GM18870 (cell line): ENCODE results near the gene TEX19.

Experiments used
- ATAC-seq: cut with Tn5 transposase; IDR thresholded peaks from one replicate; pipeline ENCODE4 v1.9.1; 2021; ENCODE audit warnings: moderate library complexity; ENCODE audit not compliant: unreplicated experiment

The TEX19 gene

DNA sequence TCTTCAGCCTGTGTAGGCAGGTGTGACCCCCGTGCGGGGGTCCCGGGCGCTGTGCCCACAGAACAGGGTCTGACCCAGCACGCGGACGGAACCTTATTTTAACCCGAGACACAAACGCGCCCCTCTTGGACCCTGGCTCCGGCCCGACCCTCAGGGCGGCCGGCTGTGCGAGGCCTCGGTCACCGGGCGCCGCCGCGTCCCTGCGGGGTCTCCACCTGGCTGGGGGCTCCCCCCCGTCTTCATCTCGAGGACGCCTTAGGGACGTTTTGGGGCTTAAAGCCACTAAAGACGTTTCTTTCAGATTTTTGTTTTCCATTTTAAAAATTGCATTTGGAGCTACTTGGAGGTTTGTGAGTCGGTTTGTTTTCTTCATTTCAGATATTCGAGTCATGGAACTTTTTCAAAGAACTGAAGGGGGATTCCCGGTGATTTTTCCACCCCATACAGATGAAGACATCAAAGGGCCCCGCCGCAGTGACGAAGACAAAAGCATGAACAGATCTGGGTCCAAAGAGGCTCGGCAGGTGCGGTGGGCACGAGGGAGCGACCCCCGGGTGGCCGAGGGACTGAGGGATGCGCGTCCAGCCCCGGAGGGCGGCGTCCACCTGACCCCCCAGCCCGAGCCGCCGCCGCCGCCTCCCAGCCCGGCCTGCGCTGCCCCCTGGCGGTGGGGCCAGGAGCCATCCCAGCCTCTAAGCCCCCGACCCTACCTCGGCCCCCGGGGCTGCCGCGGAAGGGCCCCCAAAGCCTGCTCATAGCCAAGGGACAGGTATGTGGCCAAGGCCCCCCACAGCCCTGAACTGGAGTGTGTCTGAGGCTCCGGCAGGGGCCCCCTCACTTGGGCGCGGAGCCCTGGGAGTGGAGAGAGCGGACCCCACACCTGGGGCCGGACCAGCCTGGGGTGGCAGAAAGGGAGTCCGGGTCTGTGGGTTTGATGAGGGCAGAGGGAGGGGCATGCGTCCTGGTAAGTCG is 37.8 kb upstream of the TEX19 start:
- ATAC-seq = no peak

DNA sequence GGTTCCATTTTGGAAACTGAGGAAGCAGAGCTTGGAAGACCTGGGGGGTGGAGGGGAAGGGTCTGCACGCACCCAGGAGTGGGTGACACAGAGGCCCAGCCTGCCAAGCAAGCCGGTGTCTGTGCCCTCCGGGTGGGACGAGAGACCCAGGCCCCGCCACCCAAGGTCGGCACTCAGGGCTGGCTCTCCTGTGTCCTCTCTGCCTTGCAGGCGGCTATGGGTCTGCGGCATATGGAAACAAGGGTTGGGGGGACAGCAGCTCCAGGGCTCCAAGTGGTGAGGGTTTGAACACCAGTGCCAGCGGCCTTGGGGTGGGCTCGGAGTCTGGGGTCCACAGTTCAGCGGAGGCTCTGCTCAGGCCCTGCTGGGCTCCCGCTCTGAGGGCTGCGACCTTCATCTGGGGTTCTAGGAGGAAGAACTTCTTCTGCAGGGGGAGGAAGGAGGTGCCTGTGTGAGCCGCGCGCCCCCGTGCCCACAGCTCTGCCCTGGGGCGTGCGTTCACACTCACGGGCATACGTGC is 37.0 kb upstream of the TEX19 start:
- no peak for ATAC-seq

DNA sequence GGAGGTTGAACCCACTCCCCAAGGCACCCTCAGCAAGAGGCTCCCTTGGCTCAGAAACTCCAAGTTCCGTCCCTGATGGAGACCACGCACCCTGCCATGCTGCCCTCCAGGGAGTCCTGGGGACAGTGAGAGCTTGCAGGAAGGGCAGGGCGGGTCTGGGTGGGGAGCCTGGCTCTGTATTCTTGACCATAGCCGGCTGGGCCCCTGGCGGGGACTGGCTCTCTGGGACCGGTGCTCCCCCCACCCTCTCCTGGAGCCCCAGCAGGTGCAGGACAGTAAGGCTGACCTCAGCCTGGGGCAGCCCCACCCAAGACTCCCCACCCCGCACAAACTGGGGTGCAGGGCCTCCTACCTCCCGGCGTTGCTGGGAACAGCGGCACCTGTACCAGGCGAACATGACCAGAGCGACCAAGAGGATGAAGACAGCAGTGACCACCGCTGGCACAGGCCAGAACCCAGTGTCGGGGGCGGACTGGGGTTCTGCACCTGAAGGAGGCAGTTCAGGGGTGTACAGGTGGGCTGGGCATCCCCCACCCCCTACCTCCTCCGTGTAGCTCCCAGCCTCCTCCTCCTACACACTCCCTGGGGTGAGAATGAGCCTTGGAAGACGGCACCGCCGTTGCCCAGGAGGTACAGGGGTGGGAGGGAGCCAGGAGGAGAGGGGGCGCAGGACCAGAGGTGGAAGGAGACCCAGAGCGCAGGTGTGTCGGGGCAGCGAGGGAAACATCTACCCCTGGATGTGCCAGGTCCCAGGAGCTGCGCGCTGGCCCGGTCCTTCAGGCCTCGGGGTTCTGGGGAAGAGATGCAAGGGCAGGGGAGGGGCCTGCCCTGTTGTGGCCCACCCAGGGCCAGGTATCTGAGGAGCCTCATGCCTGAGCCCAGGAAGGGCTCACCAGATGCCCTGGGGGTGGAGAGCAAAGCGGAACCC is 36.3 kb upstream of the TEX19 start:
- ATAC-seq = no peak

DNA sequence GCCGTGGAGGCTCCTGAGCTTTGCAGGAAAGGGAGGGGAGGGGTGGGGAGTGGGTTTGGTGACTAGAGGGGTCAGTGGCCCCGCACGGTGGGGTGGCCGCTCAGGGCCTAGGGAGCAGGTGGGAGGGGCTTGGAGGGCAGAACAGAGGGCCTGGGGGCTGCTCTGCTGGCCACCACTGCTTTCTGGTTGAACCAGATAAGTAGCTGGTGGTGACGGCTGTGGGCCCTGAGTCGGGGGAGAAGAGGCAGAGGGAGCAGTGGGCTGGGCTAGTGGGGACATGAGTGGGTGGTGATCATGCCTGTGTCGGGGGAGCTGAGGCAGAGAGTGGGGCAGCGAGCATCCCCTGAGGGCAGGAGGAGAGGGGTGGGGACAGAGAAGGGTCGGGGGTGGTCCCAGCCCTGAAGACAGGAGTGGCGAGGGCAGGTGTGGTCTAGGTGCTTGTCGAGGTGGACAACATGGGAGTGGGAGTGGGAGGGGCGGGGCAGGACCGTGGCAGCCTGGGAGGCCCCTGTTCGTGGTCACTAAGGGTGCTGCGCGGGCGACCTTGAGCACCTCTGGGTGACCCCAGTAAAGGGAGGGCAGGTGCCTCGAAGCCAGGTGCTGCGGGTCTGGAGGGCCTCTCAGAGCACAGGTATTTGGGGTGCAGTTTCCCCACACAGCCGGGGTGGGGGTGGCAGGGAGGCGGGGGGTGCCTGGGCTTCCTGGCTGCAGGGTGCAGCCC is 35.4 kb upstream of the TEX19 start:
- ATAC-seq = no peak

DNA sequence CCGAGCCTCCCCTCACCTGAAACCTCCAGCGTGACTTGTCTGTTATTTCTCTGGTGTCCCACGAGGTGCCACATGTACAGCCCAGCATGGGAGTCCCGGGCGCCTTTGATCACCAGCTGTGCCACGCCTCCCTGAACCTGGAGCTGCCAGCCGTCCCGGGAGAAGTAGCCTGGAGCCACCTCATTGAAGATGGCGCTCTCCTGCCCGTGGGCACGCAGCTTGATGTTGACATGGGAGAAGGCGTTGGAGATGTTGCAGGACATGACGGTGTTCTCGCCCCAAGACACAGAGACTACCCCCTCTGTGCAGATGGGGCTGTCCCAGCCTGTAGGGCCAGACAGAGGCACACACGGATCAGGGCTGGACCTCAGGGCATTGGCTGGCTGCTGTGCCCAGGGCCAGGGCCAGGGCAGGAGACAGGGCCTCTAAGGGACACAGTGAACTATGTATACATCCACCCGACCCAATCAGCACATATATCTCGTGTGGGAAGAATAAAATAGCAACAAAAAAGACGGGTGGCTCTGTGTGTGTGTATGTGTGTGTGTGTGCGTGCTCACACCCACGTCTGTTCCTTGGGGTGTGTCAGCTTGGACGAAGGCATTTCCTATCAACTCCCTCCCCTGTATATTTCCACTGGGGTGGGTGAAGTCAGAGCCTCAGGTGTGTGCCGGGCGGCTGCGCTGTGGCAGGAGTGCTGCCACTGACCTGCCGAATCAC is 34.3 kb upstream of the TEX19 start:
- no peak for ATAC-seq

DNA sequence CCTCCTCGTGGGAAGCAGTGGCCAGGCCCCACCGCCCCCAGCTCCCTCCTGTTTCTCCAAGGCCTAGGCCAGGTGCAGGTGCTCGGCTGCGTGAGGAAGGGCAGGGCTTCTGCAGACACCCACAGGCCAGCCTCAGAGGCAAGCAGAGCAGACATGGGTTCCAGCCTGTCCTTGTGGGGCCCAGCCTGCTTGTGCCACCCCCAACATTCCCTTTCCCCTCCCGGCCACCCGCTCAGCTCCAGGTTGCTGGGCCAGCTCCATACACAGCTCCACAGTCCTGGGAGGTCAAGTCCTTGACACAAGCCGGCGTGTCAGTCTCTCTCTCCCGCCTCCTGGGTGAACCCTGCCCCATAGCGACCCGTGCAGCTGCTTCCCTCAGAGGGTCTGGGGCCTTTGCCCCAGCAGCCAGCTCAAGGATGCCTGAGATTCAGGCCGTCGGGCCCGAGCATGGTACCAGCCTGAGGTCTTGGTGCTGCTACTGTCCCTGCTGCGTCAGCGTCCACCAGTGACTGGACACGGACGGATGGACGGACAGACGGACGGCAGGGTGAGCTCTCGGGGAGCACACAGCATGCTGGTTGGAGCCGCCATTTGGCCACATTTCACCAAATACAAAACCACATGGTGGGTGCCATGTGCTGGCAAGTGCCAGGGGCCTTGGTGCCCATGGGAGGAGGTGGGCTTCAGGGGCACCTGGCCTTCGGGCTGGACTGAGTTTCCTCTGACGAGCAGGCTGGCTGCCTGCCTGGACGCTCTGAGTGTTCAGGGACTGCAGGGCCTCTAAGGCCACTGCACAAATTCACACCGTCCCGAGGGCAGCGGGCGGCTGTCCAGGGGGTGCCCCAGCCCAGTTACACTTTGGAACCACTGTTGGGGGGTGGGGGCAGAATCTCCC is 33.5 kb upstream of the TEX19 start:
- no peak for ATAC-seq

DNA sequence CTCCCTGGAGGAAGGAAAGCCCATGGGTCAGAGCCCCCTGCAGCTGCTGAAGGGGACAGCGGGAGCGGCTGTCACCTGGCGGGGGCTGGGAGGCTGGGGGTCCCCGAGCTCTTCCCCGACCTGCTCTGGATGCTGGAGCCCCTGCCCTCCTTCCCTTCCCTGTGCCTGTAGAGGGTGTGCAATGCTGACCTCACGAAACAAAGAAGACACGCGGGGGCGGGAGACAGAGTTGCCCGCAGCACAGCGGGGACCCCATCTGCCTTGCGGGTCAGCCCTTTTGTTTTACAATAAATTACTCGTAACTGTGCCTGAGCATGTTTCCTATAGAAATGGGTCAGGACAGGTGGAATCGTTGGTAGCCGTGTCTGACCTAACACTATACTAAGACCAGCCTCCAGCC is 31.8 kb upstream of the TEX19 start:
- no peak for ATAC-seq

DNA sequence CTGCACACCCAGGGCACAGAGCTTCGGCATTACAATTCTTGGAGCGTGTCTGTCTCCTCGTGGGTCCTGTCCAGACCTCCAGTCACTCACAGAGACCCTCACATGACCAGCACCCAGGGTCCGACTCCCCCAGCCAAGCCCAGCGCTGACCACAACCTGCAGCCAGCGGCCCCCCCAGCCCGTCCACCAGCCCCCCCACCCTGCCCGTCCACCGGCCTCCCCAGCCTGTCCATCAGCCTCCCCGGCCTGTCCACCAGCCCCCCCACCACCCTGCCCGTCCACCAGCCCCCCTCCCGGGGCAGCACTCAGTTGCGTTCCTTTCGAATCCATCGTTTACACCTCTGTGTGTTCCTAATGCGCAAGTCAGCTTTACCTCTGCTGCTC is 31.3 kb upstream of the TEX19 start:
- no peak for ATAC-seq

DNA sequence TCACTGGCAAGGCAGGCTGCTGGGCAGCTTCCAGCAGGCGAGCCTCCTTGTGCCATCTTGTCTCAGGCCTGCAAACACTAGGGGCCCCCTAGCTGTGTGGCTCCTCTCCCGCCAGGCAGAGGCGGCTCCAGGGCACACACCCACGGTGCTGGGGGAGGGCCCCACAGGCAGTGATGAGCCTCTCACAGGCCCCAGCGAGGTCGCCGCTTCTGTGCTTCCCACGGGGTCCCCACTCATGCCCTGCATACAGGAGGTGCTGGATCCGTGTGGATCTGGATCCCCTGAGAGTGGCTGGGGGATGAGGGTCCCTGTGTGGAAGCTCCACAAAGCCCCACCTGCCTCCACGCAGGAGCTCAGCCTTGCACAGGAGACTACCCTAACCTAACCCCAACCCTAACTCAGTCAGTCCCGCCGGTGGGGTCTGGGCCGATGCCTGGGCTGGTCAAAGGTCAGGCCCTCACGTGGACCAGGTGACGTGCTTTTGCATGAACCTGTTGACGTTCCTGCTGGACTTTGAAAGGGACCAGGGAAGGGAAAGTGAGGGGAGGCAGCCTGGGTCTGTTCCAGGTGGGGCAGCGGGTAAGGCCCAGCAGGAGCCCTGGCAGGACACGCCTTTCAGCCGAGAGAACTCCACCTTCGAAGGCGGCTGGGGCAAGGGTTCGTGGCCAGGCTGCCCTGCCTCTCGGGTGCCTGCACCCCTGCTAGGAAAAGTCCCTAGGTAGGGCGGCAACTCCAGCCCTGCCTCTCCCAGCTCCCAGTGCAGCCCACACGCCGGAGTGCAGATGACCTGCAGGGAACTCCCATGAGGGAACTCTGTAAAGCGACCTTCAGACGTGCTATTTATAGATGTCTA is 30.7 kb upstream of the TEX19 start:
- ATAC-seq = no peak

DNA sequence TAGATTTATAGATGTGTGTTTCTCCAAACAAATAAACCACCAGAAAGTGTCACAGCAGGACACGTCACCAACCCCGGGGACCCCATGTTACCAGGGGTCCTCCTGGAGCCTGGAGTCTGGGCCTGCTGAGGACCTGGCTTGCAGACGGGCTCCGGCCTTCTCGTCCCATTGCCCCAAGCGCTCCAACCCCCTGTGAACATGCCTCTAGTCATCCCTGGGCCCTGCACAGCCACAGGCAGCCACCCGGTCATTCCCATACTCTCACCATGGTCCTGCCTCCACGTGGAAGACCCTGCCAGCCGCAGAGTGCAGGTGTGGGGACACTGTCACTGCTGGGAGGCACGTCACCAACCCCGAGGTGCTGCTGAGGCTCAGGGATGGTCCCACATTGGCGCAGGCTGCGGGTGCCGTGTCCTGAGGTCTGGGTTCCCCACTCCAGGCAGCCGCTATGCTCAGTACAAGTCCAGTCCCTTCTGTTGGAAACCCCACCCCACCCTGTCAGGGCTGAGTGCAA is 30.0 kb upstream of the TEX19 start:
- ATAC-seq = no peak

DNA sequence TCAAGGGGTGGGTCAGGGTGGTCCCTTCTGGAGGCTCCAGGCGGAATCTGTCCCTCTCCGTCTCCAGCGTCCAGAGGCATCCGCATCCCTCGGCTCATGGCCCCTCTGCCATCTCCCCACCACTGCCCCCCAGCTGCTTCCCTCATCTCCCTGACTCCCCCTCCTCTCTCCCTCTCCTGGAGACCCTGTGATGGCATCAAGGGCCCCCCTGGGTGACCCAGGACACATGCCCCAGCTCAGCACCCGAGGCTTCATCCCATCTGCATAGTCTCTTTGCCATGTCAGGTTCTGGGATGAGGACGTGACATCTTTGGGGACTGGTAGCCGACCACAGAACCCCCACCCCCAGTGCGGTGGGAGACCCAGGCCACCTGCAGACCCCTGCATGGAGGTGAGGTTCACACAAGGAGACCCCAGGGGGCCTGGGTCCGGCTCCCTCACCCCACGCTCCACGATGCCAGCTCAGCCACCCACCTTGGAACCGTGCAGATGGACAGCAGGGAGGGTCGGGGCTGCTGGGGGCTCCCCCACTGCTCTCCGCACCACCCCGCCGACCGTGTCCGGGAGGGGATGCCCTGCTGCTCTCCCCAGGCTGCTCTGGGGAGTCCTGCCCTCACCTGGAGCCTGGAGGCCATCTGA is 29.2 kb upstream of the TEX19 start:
- no peak for ATAC-seq

DNA sequence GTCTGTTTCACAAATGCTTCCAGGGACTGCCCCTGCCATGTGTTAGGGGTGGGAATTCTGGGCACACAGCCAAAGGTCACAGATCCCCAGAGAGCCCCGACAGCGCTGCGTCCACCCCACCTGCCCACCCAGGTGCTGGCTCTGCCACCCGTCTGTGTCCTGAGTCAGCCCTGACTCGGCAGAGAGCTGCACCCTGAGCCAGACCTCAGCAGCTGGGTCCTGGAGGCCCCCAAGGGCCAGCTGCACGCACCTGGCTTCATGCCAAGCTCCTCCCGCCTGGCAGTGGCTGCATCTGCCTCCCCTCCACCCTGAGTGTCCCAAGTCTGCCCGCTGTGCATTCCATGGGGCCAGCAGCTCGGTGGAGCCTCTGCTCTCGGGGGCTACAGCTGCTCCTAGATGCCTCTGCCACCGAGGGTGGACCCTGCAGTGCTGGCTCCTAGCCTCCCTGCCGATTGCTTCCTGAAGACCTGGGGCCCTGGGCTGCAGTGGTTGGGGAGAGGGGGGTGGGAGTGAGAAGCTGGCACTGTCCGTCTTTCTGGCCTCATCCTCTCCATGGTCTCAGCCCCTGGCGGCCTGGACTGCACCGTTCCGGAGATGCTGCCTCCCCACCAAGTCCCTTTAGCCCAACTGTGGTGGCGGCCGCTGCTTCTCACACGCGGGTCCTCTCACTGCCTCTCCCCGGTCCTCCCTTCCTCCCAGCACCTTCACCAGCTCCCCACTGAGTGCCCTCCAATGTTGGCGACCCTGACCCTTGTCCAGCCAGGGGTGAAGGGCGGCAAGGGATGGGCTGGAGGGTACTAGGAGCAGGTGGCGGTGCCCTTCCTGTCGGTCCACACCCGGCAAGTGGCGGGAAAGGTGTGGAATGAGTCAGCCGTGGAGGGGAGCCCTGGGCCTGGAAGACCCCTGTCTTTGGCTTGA is 28.5 kb upstream of the TEX19 start:
- no peak for ATAC-seq

DNA sequence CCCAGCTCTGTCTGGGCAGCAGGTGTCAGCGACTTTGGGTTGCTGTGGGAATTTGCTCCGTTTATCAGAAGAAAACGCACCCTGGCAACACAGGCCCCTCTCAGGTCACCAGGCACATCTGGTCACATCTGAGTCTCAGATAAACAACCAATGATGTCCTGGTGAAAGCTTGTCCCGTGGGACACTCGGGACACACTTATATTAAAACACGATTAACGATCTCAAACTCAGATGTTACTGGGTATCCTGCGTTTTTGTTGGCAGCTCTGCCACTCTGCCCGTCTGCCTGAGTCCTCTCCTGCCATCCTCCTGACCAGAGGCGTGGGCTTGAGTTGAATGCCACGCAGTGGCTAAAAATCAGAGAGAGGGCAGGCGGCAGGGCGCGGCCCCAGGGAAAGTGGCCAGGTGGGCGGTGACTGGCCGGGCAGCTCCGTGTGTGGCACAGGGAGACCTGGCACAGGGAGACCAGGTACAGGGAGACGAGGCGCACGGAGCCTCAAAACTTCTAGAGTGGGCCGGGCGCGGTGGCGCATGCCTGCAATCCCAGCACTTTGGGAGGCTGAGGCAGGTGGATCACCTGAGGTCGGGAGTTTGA is 27.6 kb upstream of the TEX19 start:
- no peak for ATAC-seq

DNA sequence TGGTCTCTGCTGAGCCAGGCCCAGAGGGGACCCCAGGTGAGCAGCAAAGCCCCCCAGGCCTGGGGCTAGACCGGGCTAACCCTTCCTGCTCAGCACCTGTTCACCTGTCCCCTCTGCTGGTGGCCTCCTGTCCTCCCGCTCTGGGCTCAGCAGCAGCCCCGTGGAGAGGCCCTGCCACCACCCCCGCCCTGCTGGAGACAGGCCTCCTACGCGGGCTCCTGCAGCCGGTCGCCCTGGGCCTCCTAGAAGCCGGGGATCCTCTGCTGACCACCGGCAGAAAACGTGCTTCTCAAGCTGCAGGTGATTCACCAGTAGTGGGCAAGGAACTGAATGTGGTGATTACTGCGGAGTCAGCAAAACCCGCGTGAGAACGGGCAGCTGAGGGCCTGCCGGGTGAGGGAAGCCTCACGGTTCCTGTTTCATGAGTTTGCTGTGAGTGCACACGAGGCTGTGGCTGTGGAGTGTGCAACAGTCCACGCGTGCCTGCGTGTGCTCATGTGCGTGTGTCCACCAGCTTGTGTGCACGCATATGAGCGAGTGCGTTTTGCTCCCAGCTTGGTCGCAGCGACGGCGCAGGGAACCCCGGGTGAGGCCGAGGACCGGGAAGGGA is 26.3 kb upstream of the TEX19 start:
- ATAC-seq = no peak

DNA sequence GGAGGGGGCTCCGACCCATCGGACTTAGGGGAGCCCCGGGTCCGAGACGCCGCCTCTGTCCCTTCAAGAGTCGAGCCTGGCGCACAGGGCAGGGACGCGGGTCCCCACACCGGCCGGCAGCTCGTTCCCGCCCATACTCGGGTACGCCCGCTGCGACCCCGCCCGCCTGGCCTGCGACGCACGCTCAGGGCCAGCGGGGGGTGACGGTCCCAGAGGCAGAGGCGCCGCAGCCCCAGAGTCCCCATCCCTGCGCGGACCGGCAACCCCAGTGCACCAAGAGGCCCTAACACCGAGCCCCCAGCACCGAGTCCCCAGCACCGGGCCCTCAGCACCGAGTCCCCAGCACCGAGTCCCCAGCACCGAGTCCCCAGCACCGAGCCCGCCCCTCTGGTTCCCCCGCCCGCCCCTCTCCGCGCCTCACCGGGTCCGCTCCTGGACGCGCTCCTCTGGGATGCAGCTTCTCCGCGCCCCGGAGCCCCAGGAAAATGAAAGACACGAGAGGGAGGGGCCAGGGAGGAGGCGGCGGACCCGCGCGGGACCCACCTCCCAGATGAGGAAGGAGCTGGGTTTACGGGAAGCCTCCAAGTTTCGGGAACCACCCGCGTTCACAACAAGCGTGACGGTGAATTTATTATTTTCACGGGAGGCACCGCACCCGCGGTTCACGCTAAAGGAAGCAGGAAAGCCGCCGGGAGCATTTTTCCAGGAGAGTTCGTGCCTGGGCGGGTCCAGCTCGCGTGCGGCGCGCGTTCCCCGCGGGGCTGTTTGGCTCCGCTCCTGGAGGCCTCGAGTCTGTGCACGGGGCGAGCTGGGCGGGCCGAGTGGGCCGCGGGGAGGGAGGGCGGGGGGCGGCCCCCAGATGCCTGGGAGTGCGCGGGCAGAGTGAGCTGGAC is 25.5 kb upstream of the TEX19 start, which contains the start of gene SECTM1:
Gene SECTM1 (minus strand): TSS at position 488 of the 893 bp plus-strand sequence. CDS start 6,526 bp downstream, outside the sequence.
- no peak for ATAC-seq
